CD14-positive monocyte (primary cell): ENCODE measurements around the gene LEKR1. TPM values are rescaled to one million over a fixed set of nuclear protein-coding genes. Genes with fewer than 3 reads are reported as not detected.

Experiments
- DNase-seq, 3 donors: peaks; one replicate each; pipeline ENCODE4 v3.0.0-alpha.2; 2011 to 2022
- H2AFZ ChIP-seq: 2 replicates; pipeline ENCODE4 v1.6.0; 2012; ENCODE audit warnings: mild to moderate bottlenecking, low read depth, low read length, inconsistent platforms; ENCODE audit not compliant: insufficient read depth, poor library complexity, severe bottlenecking
- H3K27ac ChIP-seq, 2 donors: 1 replicate in 1 of 2; 2 replicates in 1 of 2; pipeline ENCODE4 v1.5.1; 2012 to 2013; ENCODE audit warnings: low read length in 2 of 2, control low read depth in 1 of 2, inconsistent platforms in 1 of 2, low read depth in 1 of 2, mild to moderate bottlenecking in 1 of 2
- H3K27me3 ChIP-seq, 2 donors: one replicate each; pipeline versions ENCODE4 v1.6.0 to v1.6.1; 2011 to 2013; ENCODE audit warnings: low read length in 2 of 2; ENCODE audit not compliant: control insufficient read depth in 2 of 2, insufficient read depth in 2 of 2
- H3K36me3 ChIP-seq, 2 donors: replicated peaks in 1 of 2; 1 replicate in 1 of 2; 2 replicates in 1 of 2; pipeline versions ENCODE4 v1.5.1 to v1.6.1; 2012 to 2013; ENCODE audit warnings: low read length in 2 of 2, control low read depth in 1 of 2, inconsistent platforms in 1 of 2, mild to moderate bottlenecking in 1 of 2; ENCODE audit not compliant: insufficient read depth in 2 of 2, control insufficient read depth in 1 of 2
- H3K4me1 ChIP-seq, 2 donors: 1 replicate in 1 of 2; 2 replicates in 1 of 2; pipeline versions ENCODE4 v1.5.1 to v1.6.1; 2012 to 2013; ENCODE audit warnings: low read length in 2 of 2, control low read depth in 1 of 2, inconsistent platforms in 1 of 2, mild to moderate bottlenecking in 1 of 2, moderate library complexity in 1 of 2; ENCODE audit not compliant: insufficient read depth in 2 of 2, control insufficient read depth in 1 of 2
- H3K4me2 ChIP-seq: replicated peaks from 2 replicates; pipeline ENCODE3; 2012; ENCODE audit warnings: low read length, moderate library complexity, mild to moderate bottlenecking; ENCODE audit not compliant: poor library complexity, severe bottlenecking; ENCODE audit errors: extremely low read depth
- H3K4me3 ChIP-seq, 3 experiments: fragments of 200-600 bp in 1 of 3; sonication (generic) in 1 of 3; replicated peaks in 1 of 3; 1 replicate in 2 of 3; 2 replicates in 1 of 3; pipeline ENCODE4 v1.5.1; 2011 to 2013; ENCODE audit warnings: low read length in 3 of 3, mild to moderate bottlenecking in 3 of 3, control low read depth in 2 of 3, low read depth in 2 of 3, inconsistent platforms in 1 of 3, moderate library complexity in 1 of 3
- H3K79me2 ChIP-seq: 2 replicates; pipeline ENCODE4 v1.6.0; 2012; ENCODE audit warnings: mild to moderate bottlenecking, control low read depth, inconsistent platforms, low read length, moderate library complexity; ENCODE audit not compliant: insufficient read depth
- H3K9ac ChIP-seq: 2 replicates; pipeline ENCODE4 v1.6.0; 2017; ENCODE audit warnings: low read length, mild to moderate bottlenecking; ENCODE audit not compliant: insufficient read depth, poor library complexity, severe bottlenecking
- H3K9me3 ChIP-seq, 2 donors: replicated peaks in 1 of 2; 1 replicate in 1 of 2; 2 replicates in 1 of 2; pipeline versions ENCODE4 v1.5.1 to v1.6.1; 2012 to 2013; ENCODE audit warnings: low read length in 2 of 2, control low read depth in 1 of 2; ENCODE audit not compliant: control insufficient read depth in 1 of 2, insufficient read depth in 1 of 2
- H4K20me1 ChIP-seq: 2 replicates; pipeline ENCODE4 v1.6.0; 2012; ENCODE audit warnings: mild to moderate bottlenecking, low read length, control low read depth, moderate library complexity; ENCODE audit not compliant: insufficient read depth
- H3K27ac Mint-ChIP-seq, 7 donors: one replicate each; pipeline ENCODE4 v1.8.0; 2020; ENCODE audit warnings: mild to moderate bottlenecking in 7 of 7, mixed read lengths in 7 of 7, moderate library complexity in 6 of 7, inconsistent platforms in 2 of 7
- H3K27me3 Mint-ChIP-seq, 3 donors: one replicate each; pipeline ENCODE4 v1.8.0; 2021 to 2022; ENCODE audit warnings: low read depth in 3 of 3, mild to moderate bottlenecking in 3 of 3, mixed read lengths in 3 of 3, moderate library complexity in 3 of 3, inconsistent platforms in 1 of 3
- H3K36me3 Mint-ChIP-seq, 2 donors: one replicate each; pipeline ENCODE4 v1.8.0; 2020; ENCODE audit warnings: mixed read lengths in 2 of 2, inconsistent platforms in 1 of 2, mild to moderate bottlenecking in 1 of 2
- H3K4me1 Mint-ChIP-seq: one replicate; pipeline ENCODE4 v1.8.0; 2020; ENCODE audit warnings: mild to moderate bottlenecking, mixed read lengths
- H3K4me3 Mint-ChIP-seq, 2 donors: one replicate each; pipeline ENCODE4 v1.8.0; 2020; ENCODE audit warnings: mild to moderate bottlenecking in 2 of 2, mixed read lengths in 2 of 2, moderate library complexity in 1 of 2
- H3K9me3 Mint-ChIP-seq, 7 donors: one replicate each; pipeline ENCODE4 v1.8.0; 2020 to 2022; ENCODE audit warnings: mixed read lengths in 7 of 7, mild to moderate bottlenecking in 6 of 7, moderate library complexity in 6 of 7, inconsistent platforms in 2 of 7
- WGBS: methylation state at CpG from one replicate; pipeline ENCODE4 v1.1.5; 2013; ENCODE audit warnings: missing lambda C conversion rate; ENCODE audit not compliant: insufficient coverage; 5-methylcytosine and 5-hydroxymethylcytosine counted together
- intact Hi-C, 2 donors: fragments of 100-400 bp; cut with micrococcal nuclease; formaldehyde crosslinking; loops; one replicate each; pipeline versions ENCODE4 v1.15.0 to v1.15.1; 2023
- polyA plus RNA-seq, 3 donors: library from polyadenylated mRNA; depleted of rRNA in 1 of 3; unstranded in 2 of 3; stranded (reverse) in 1 of 3; fragments of 300-500 nt in 2 of 3; fragments of >200 nt in 1 of 3; fragmentation: Illumina TruSeq in 2 of 3; gene quantifications; 1 replicate in 2 of 3; 2 replicates in 1 of 3; pipeline ENCODE4 v1.2.3, GENCODE V29; 2012 to 2021
- TF ChIP-seq, protein P1 (sequence below): fragments of 200-600 bp; IDR thresholded peaks from one replicate; pipeline ENCODE4 v1.8.0; 2022; ENCODE audit warnings: antibody characterized with exemption, mild to moderate bottlenecking

Gene LEKR1
- polyA plus RNA-seq, 3 donors: 0.51 to 0.80 TPM; not detected in 1

- Histone ChIP-seq H4K20me1 (no peaks in the 10 kb centered on the region), H3K4me3 (peak overlapping the region in 2 of 3 experiments; percentile 77 to 80), H2AFZ (peak overlapping the region; percentile 90), H3K4me2 (peak overlapping the region; percentile 83), H3K9ac (peak overlapping the region; percentile 87), H3K36me3 (no peaks in the 10 kb centered on the region), H3K4me1 (peaks cover 33 to 36% of the 10 kb centered on the region in 2 donors), H3K27me3 (peaks cover 0 to 6% of the 10 kb centered on the region in 2 donors), H3K79me2 (no peaks in the 10 kb centered on the region), H3K27ac (peak overlapping the region; percentile 83 to 98), H3K9me3 (no peaks in the 10 kb centered on the region)
- WGBS: 89% methylated on average over 5 of the region's 13 CpGs
- Mint-ChIP-seq H3K4me1 (peaks cover 34% of the 10 kb centered on the region), H3K36me3 (no peaks in the 10 kb centered on the region), H3K27me3 (peaks cover 6 to 8% (median 7%) of the 10 kb centered on the region in 3 donors), H3K27ac (peak overlapping the region in 3 of 7 donors; percentile 38 to 91 (median 88)), H3K9me3 (no peaks in the 10 kb centered on the region), H3K4me3 (peak overlapping the region; percentile 81 to 90)
- TF ChIP-seq, protein P1, sequence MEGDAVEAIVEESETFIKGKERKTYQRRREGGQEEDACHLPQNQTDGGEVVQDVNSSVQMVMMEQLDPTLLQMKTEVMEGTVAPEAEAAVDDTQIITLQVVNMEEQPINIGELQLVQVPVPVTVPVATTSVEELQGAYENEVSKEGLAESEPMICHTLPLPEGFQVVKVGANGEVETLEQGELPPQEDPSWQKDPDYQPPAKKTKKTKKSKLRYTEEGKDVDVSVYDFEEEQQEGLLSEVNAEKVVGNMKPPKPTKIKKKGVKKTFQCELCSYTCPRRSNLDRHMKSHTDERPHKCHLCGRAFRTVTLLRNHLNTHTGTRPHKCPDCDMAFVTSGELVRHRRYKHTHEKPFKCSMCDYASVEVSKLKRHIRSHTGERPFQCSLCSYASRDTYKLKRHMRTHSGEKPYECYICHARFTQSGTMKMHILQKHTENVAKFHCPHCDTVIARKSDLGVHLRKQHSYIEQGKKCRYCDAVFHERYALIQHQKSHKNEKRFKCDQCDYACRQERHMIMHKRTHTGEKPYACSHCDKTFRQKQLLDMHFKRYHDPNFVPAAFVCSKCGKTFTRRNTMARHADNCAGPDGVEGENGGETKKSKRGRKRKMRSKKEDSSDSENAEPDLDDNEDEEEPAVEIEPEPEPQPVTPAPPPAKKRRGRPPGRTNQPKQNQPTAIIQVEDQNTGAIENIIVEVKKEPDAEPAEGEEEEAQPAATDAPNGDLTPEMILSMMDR: no peak
- DNase-seq: no peak
- intact Hi-C loops: loop anchor here in 1 of 2 donors (5.0 to 10.0 kb wide), 3 partner anchors 39 to 536 kb away; partner anchors contain the start of gene TIPARP
Measured at GRCh38 chr3:157087780-157088600, 261.8 kb downstream of the LEKR1 start.

DNA sequence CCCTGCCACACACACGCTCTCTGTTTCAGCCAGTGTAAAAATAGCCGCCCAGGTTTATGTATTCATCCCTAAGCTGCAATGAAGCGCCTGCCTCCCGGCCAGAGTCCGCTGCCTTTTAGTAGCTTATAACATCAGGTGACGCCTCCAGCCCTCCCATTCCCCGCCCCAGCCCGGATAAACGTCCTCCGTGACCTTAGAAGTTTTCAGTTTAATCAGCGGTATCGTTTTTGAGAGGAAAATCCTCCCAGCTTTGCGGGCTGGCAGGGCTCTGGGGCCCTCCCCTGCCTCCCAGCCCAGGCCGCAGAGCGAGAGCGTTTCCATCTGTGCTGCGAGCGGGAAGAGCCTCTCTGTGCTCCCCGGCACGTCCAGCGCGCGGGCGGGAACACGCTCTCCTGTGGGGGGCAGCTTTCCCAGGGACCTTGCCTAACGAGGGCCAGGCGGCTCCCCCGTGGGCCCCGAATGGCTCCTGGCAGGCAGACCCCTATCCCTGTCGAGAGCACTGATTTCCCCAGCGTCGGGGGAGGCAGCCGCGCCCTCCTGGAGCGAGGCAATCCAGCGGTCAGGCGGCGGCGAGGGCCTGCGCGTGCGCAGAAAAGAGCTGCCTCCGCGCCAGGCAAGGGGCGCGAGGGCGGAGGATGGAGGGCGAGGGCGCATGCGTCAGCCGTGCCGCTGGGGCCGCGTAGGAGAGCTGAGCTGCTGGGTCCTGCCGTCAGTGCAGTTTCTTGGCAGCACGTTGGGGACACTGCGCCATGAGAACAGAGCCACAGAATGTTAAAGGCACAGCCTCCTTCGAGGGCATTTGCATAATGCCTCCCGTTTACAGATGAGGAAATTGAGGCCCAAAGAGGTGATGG is 262.7 kb downstream of the LEKR1 start:
- Histone ChIP-seq H3K9me3 (no peaks in the 10 kb centered on the region), H3K79me2 (no peaks in the 10 kb centered on the region), H3K4me1 (peaks cover 33 to 36% of the 10 kb centered on the region in 2 donors), H2AFZ (peak overlapping the region; percentile 90), H3K36me3 (no peaks in the 10 kb centered on the region), H3K27me3 (peaks cover 0 to 6% of the 10 kb centered on the region in 2 donors), H3K27ac (peak overlapping the region; percentile 83 to 98), H3K4me2 (peak overlapping the region; percentile 83), H3K9ac (peak overlapping the region; percentile 87), H4K20me1 (no peaks in the 10 kb centered on the region), H3K4me3 (peak overlapping the region; percentile 48 to 80 (median 77))
- WGBS: under 1% methylated on average over 52 of the region's 59 CpGs
- peak; percentile 89 to 91 (median 89) for DNase-seq
- Mint-ChIP-seq H3K36me3 (no peaks in the 10 kb centered on the region), H3K9me3 (no peaks in the 10 kb centered on the region), H3K27ac (peak overlapping the region; percentile 87 to 94 (median 91)), H3K4me3 (peak overlapping the region; percentile 81 to 90), H3K4me1 (peaks cover 34% of the 10 kb centered on the region), H3K27me3 (peaks cover 6 to 10% (median 6%) of the 10 kb centered on the region in 3 donors)
- intact Hi-C loops: loop anchor here in 1 of 2 donors (5.0 to 10.0 kb wide), 3 partner anchors 38 to 537 kb away; partner anchors contain the start of gene TIPARP
- TF ChIP-seq, protein P1: no peak
